Stimulated activated CD8-positive, alpha-beta memory T cell treated with anti-CD3 and anti-CD28 coated beads, Interleukin-2, amount 100 ng/mL, for 1 hour (primary cell): Measurements from ENCODE around the gene APOLD1.
"Not testable (repeated sequence)": the region's sequence is repeated elsewhere in the genome, so short reads cannot be mapped to it uniquely, and the experiment has no call there.

ENCODE experiments used
- DNase-seq, 2 donors: peaks; one replicate each; pipeline ENCODE4 v3.0.0-alpha.2; 2020; ENCODE audit warnings: low read depth in 2 of 2

APOLD1 gene

GRCh38 chr12:12784911-12785814 lies at the start of gene APOLD1:
Gene APOLD1 (plus strand): TSS chr12:12785659. CDS start chr12:12785692, 33 bp downstream.
- no peak for DNase-seq

- DNase-seq, result no peak
Observed at GRCh38 chr12:12736759-12737676, 48.4 kb upstream of the APOLD1 start.

DNA sequence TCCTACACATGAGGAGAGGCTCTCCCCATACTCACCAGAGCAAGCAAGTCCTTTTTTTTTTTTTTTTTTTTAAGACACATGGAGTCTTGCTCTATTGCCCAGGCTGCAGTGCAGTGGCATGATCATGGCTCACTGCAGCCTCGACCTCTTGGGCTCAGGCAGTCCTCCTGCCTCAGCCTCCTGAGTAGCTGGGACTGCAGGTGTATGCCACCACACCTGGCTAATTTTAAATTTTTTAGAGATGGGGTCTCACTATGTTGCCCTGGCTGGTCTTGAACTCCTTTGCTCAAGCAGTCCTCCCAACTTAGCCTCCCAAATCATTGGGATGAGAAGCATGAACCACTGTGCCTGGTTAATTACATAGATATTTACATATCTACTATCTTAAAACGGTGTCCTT lies 47.3 kb upstream of the APOLD1 start:
- not testable (repeated sequence) for DNase-seq

- DNase-seq, result no peak
Observed at GRCh38 chr12:12741660-12742059, 43.8 kb upstream of the APOLD1 start.

GRCh38 chr12:12744546-12745305 lies 40.7 kb upstream of the APOLD1 start:
- no peak for DNase-seq

DNA sequence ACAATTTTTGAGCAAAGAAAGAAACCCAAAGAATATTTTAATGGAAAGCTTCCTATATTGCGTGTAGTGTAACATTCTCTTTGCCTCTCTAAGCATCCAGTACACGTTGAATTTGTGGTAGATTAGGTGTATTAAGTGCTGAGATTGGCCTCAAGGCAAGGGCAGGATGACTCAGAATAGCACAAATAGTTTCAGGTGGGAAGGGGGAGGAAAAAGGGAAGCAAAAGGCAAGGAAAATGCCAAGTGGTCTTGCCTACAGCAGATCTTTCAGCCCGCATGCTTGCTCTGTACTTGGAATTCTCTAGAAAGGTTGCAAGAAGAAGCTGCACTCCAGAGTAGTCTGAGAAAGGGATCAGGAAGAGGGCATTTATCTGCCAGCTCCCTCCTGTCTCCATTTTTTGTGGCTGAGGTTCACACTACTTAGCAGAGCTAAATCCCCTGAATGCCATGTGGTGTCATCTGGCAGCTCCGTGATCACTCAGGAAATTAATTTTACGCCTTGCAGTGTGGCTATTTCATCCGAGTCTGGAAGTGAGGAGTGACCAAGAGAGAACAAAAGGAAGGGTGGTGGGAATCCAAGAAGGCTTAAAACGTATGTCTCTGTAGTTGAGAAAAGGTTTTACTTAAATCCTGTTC lies 39.8 kb upstream of the APOLD1 start:
- no peak for DNase-seq

DNA sequence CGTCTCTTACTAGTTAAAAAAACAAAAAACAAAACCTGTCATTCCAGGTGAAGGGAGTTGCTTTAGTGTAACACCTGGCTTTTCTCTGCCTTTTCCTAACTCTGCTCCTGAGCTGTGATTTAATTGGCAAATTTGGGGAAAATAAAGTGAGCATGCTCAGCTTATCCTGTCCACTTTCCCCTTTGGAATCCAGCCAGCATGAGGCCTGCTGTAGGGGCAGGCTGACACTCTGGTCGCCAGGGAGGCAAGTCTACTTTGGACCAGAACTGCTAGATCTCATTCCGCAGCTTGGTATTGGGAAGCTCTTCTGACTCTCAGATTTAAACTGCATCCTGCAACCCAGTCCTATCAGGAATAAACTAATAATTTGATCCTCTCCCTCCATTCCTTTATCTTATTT lies 38.2 kb upstream of the APOLD1 start:
- no peak for DNase-seq

GRCh38 chr12:12748044-12748443 lies 37.4 kb upstream of the APOLD1 start:
- DNase-seq, result no peak

DNA sequence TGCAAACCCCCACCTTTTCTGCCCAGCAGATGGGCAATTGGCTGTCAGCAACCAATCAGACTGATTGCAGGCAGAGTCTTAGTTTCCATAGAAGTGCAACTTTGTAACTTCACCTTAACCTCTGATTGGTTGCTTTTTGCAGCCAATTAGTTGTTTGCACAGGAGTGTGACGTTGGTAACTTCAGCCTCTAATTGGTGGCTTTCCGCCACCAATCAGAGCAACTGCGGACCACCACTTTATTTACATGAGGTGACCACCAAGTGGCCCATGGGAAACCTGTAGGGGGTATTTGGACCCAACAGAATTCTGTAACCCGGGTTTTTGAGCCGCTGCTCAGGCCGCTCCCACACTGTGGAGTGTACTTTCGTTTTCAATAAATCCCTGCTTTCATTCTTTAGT lies 36.0 kb upstream of the APOLD1 start:
- DNase-seq, result no peak

DNA sequence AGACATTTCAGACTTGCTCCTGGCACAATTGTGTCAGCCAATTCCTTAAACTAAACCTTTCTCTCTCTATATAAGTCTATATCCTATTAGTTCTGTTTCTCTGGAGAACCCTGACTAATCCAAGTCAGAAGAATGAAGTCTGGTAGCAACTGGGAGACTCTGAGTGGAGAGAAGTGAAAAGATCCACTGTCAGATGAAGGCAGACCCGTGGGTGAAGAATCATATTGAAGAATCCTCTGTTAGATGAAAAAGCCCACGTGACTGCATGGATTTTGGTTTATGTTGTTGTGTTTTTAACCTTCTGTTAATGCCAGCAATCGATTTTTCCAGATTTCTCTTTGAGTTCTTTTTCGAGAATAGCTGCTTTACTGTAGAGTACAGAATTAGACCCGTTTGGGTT lies 29.5 kb upstream of the APOLD1 start:
- DNase-seq, result no peak

GRCh38 chr12:12757121-12757520 lies 28.3 kb upstream of the APOLD1 start:
- DNase-seq, result no peak

GRCh38 chr12:12759234-12759915 lies 26.1 kb upstream of the APOLD1 start:
- DNase-seq, result no peak

GRCh38 chr12:12764824-12765223 lies 20.6 kb upstream of the APOLD1 start:
- no peak for DNase-seq

- DNase-seq, result no peak
Observed at GRCh38 chr12:12770262-12770661, 15.2 kb upstream of the APOLD1 start.

- DNase-seq, result no peak
Observed at GRCh38 chr12:12774791-12775190, 10.7 kb upstream of the APOLD1 start.

DNA sequence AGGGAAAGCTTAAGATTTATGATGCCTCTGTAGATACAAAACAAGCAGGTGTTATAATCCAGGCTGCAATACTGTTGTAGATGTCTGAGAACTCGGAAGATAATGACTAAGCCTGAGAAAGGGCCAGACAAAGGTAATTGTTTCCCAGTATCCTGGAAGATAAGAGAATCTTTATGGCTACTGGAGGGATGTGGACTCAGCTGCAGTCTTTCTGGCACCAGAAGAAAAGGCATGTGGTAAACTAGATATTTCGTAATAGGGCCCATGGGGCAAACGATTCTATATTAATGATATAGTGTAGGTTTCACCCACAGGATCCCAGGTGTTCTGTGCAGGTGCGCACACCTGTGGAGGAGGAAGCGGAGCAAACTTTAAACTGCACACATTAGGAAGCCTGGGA lies 9.2 kb upstream of the APOLD1 start:
- DNase-seq, result no peak

DNA sequence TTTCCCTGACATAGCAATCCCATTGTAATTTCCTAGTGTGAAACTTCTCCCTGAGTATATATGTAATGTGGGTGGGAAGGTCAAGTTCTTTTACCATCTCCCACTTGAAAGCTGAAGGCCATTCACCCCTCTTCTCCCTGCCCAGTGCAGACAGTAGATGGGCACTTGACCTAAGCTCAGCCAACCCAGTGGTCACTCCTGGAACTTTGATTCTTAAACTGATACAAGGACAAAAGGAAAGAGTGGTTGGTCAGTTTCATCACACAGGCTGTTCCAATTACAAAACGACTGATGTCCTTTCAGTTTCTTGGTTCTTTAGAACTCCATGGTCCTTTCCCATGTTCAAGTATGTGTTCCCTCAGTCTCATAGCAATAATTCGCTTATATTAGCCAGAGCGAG lies 8.4 kb upstream of the APOLD1 start:
- no peak for DNase-seq

- no peak for DNase-seq
Observed at GRCh38 chr12:12779007-12779406, 6.5 kb upstream of the APOLD1 start.

DNA sequence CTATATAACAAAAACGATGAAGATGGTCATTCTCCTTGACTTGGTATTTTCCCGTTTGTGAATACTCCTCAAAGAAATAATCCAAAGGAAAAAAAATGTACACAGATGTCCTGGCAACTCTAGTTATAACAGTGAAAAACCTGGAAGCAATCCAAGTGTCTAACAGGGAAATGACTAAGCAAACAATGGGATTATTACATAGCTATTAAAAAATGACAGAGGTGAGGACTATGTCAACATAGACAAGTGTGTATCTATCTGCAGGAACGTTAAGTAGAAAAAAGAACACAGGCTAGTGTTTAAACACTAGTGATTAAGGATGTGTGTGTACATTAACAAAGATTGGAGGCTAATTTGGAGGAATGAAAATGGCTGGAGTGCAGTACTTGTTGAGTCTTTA lies 5.9 kb upstream of the APOLD1 start:
- DNase-seq, result no peak

DNA sequence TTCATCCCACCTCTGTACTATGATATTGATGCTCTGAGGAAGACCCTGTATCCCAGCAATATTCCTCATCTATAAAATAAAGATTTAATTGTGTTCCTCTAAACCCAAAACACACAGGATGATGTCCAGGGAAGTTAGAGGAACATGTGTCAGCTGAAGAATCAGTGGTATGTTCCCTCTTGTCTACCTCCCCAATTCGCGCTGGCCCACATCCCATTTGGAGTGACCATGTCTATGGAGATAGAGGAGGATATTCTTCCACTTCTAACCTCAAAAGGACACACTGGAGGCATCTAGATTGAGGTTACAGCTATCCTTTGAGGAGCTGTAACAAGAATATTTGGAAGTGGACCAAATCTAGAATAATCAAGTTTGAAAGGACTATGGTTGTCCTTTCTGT lies 1.3 kb upstream of the APOLD1 start:
- no peak for DNase-seq

- no peak for DNase-seq
Observed at GRCh38 chr12:12786351-12786705, 869 bp downstream of the APOLD1 start.
